ENCODE data around the gene KRTAP12-4.

DNA sequence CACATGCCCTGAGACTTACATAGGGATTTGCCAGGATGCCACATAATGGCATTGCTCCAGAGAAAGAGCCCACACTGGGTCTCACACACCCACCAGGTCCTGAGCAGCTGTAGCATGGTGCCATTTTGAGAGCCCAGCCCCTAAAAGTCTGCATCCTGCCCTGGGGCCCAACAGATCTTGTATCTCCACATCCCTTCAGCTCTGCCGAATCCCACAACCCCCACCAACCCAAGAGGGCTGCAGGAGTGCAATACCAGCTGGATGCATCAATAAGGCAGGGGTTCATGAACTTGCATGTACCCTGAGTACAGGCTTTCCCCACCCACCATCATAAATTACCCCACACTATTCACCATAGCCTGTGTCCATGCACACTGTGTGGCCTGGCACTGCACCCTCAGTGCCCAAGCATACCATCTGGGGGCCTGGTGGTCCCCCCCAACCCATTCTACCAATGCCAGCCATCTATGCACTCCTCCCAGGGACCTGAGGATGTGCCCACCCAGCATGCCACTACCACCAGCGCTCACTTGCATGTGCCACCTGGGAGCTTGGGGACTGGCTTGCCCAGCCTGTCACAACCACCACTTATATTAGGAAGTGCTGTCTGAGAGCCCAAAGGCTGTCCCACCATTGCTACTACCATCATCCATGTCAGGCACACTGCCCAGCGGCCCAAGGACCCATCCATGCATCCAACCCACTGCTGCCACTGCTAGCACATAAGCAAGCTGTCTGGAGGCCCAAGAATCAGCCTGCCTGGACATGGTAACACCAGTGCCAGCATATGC is 16.4 kb upstream of the KRTAP12-4 start:
- TF ChIP-seq, protein P1, sequence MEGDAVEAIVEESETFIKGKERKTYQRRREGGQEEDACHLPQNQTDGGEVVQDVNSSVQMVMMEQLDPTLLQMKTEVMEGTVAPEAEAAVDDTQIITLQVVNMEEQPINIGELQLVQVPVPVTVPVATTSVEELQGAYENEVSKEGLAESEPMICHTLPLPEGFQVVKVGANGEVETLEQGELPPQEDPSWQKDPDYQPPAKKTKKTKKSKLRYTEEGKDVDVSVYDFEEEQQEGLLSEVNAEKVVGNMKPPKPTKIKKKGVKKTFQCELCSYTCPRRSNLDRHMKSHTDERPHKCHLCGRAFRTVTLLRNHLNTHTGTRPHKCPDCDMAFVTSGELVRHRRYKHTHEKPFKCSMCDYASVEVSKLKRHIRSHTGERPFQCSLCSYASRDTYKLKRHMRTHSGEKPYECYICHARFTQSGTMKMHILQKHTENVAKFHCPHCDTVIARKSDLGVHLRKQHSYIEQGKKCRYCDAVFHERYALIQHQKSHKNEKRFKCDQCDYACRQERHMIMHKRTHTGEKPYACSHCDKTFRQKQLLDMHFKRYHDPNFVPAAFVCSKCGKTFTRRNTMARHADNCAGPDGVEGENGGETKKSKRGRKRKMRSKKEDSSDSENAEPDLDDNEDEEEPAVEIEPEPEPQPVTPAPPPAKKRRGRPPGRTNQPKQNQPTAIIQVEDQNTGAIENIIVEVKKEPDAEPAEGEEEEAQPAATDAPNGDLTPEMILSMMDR (IDR thresholded peaks at IDR 0.05), result no peak
- TF ChIP-seq POLR2A (IDR thresholded peaks at IDR 0.05; ENCODE audit: low read depth), result no peak
